DLD1 (cell line): ENCODE measurements around the gene COQ6.
"Not testable (repeated sequence)": the region's sequence is repeated elsewhere in the genome, so short reads cannot be mapped to it uniquely, and the experiment has no call there.

Experiments
- in situ Hi-C: cut with HindIII; loops from 2 replicates; pipeline ENCODE4 v1.10.0; 2017; ENCODE audit warnings: low sequenced_read_pairs

The COQ6 gene

DNA sequence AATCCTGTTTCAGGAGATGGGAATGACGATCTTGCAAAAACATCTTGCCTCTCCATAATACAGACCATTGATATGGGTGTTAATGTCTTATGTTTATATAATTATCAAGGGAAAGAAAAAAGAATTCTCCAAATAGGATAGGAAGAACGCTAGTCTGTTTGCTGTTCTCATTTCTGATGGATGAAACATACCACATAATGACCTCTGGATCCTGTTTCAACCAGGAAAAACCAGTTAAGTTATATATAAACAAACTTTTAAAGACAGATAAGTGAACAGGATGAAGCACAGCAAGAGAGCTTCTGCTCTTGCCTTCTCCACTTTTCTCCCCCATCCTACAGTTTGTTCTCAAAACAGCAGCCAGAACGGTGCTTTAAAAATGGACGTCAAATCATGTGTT, 27.8 kb downstream of the COQ6 start:
- in situ Hi-C loops, result no loop called here

DNA sequence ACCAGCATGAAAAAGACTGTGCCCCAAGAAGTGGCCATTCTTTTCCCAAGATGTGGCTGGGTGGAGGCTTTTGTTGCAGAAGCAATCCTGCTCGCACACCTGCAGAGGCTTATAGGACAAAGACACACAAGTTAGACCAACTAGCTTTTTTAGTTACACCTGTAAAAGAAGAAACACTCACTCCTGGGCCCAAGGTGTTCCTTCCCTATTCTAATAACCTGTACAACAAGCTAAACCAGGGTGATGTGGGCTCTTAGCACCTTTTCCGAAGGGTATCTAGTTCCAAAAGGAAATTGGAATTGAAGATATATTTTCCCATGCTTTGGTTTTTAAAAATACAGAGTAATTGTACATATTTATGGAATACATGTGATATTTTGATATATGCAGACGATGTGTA, 38.0 kb downstream of the COQ6 start:
- in situ Hi-C loops, result no loop called here

DNA sequence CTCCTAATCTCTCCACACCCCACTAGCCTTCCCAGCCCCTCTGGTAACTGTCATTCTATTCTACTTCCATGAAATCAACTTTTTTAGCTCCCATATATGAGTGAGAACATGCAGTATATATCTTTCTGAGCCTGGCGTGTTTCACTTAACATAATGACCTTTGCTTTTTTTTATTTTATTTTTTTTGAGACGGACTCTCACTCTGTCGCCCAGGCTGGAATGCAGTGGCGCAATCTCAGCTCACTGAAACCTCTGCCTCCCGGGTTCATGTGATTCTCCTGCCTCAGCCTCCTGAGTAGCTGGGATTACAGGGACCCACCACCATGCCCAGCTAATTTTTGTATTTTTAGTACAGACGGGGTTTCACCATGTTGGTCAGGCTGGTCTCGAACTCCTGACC, 38.6 kb downstream of the COQ6 start:
- in situ Hi-C loops, result not testable (repeated sequence)

DNA sequence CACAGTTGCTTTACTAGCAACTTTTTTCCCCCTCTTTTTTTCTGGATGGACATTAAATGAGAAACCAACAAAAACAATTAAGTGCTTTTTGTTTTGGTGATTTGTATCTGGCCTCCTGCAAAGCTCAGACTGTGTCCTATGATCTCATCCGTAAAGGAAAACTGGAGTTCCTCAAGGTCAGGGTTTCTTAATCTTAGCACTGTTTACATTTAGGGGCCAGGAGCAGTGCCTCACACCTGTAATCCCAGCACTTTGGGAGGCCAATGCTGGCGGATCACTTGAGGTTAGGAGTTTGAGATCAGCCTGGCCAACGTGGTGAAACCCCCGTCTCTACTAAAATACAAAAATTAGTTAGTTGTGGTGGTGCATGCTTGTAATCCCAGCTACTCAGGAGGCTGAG, 41.0 kb downstream of the COQ6 start:
- in situ Hi-C loops, result no loop called here

DNA sequence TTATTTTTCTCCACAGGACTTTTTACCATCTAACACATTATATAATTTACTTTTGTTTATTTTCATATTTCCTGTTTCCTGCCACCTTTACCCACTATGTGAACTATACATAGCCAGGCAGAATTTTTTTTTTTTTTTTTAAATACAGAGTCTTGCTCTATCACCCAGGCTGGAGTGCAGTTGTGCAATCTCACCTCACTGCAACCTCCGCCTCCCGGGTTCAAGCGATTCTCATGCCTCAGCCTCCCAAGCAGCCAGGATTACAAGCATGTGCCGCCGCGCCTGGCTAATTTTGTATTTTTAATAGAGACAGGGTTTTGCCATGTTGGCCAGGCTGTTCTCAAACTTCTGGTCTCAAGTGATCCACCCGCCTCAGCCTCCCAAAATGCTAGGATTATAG, 44.8 kb downstream of the COQ6 start:
- in situ Hi-C loops, result not testable (repeated sequence)

DNA sequence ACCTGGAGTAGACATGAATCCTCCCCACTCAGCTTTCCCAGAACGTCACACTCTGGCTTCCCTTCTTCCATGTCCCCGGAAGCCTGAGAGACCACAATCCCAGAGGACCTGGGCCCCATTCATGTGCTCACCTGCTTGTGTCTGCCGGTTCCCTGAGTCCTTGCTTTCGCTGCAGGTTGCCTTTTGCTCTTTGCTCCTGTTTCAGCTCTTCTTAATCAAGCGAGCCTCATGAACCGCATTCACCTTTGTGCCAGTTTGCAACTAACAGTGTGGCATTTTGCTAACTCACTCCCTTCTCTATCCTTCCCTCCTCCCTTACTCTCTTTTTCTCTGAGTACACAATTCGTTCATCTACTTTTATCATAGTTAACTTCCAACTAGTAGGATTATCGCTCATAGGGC, 45.9 kb downstream of the COQ6 start:
- in situ Hi-C loops, result no loop called here

DNA sequence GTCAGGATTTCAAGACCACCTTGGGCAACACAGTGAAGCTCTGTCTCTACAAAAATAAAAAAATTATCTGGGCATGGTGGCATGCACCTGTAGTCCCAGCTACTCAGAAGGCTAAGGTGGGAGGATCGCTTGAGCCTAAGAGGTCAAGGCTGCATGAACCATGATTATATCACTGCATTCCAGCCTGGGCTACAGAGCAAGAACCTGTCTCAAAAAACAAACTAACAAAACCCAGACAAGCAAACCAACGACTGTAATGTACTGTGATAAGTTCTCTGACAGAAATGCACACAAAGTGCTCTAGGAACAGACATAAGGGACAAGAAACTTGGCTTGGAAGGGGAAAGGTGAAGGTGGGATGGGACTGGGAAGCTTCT, 46.6 kb downstream of the COQ6 start:
- in situ Hi-C loops, result no loop called here

DNA sequence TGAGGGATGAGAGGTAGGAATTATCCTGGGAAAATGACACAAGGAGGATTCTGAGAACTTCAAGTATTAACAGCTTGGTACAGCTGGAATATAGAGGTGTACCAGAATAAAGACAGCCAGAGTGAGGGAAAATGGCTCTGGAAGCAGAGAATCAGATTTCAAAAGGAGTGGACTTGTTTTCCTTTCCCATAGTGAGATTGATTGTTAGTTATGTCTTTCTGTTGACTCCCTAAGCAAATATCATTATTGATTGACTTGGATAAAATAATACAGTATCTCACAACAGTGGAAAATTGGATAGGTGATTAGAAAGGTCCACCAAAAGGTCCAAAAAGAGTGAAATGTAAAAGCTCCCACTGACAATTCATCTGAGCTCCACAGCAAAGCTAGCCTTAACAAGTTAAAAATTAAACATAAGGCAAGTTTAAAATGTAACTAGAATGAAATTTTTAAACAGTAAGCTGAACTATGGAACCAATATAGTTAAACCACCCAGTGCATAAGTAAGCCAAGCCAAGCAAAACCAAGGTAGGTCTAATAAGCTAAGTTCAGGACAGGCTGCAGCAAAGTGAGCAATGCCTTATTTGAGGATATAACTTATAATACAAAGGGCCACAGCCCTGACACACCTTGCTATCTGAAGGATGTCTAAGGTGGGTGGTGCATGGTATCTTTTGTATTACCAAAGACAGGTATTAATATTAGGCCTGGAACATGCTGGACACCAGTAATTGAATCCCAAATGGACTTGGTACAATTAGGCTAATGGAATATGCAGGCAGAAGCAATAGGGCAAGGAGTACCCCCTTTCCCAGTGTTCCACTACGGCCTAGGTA, 47.2 kb downstream of the COQ6 start:
- in situ Hi-C loops, result no loop called here

DNA sequence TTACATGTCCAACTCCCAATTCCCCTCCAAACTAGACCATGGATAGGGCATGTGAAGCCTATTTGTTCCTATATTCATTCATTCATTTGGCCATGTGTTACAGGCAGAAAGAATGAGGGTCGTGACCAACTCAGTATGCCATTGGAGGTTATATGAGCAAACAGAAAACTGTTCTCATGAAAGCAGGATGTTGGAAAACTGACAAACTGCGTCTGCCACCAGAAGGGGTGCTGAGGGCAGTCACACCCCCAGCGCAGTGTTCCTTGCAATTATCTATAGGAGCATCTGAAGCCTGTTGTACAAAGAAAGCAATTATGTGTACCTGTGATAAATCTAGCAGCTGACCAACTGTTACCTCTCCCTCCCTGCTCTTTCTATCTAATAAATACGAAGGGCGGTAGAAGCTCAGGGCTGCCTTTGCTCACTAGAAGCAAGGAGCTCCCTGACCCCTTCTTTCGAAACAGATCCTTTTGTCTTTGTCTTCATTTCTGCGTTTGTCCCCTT, 47.9 kb downstream of the COQ6 start:
- in situ Hi-C loops, result no loop called here

DNA sequence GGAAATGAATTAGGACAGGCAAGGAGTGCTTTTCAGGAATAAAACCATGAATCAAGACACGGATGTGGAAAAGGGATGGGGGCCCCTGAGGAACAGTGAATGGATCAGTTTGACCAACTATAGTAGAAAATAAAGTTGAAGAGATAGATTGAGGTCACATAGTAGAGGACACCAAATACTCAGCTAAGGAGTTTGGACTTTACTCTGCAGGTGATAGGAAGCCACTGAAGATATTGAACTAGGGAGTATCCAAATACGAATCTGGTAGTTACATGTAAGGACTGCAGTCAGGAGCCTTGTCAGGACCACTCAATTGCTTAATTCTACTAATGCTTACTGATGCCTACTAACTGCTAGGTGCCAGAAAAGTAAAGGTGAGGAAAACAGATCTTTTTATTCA, 48.6 kb downstream of the COQ6 start:
- in situ Hi-C loops, result no loop called here

DNA sequence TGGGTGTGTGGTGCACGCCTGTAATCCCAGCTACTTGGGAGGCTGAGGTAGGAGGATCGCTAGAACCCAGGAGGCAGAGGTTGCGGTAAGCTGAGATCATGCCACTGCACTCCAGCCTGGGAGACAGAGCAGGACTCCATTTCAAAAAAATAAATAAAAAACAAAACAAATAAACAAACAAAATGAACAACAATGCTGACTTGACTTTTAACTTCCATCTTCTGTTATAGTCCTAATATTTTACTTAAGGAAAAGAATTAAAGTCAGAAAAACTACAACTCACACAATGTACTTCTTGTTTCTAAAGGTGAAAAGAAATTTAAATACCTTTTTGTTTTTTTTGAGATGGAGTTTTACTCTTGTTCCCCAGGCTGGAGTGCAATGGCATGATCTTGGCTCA, 55.6 kb downstream of the COQ6 start:
- in situ Hi-C loops, result not testable (repeated sequence)

DNA sequence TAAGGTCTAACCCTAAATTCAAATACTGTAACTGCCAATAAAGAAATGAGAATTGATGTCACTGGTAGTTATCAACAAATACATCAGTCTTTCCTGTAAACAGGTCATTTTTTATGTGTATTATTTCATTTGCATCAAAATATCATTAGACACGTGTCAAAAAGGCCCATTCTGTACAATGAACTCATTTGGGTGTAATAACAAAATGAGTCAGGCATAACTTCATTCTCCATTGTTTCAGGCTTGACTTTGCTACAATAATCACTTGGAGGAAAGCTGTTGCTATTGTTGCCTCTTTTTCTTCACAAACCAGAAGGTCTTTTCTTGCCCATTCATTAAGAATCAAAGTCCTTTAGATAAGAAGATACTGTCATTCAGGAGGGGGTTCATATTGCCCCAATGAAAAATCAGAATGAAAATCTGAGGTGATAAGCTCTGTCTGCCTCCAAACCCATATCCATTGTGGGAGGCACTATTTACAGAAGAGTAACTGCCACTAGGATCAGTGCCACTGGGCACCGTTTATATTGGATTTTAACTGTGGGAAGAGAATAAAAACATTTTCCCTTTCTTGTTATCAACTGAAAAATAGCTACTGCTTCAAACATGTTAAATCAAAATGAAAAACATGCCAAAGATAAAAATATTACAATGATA, 58.9 kb downstream of the COQ6 start:
- in situ Hi-C loops, result no loop called here
